Measurements from ENCODE around the gene NDFIP2.

DNA sequence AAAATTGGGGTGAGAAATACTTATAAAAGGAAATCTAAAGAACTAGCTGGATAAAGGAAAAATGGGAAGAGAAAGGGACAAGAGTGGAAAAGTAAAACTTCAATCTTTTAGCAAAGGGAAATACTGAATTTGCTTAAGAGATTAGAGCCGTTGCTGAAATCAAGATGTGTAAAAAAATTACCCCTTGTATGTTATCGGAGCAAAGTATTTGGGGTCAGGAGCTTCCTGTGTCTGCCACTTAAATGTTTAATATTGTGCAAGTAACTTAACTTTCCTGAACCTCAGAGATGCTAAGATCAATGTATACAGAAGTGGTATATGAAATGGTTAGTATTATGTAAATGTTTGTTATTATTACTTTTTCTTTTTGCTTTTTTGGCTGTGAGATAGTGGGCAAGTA is 51.6 kb downstream of the NDFIP2 start:
- TF ChIP-seq, protein P1, sequence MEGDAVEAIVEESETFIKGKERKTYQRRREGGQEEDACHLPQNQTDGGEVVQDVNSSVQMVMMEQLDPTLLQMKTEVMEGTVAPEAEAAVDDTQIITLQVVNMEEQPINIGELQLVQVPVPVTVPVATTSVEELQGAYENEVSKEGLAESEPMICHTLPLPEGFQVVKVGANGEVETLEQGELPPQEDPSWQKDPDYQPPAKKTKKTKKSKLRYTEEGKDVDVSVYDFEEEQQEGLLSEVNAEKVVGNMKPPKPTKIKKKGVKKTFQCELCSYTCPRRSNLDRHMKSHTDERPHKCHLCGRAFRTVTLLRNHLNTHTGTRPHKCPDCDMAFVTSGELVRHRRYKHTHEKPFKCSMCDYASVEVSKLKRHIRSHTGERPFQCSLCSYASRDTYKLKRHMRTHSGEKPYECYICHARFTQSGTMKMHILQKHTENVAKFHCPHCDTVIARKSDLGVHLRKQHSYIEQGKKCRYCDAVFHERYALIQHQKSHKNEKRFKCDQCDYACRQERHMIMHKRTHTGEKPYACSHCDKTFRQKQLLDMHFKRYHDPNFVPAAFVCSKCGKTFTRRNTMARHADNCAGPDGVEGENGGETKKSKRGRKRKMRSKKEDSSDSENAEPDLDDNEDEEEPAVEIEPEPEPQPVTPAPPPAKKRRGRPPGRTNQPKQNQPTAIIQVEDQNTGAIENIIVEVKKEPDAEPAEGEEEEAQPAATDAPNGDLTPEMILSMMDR (IDR thresholded peaks at IDR 0.05; ENCODE audit: borderline replicate concordance, extremely low read depth, low read length, poor library complexity, severe bottlenecking), result no peak
- TF ChIP-seq EZH2 (IDR thresholded peaks at IDR 0.05; ENCODE audit: borderline replicate concordance, low read depth, low read length, severe bottlenecking), result no peak
